SIG-M5 treated with dmso at 0.1 percent for 504 hours (cell line): ENCODE measurements around the gene MEI1.
"Not testable (repeated sequence)": the region's sequence is repeated elsewhere in the genome, so short reads cannot be mapped to it uniquely, and the experiment has no call there.

Experiments
- DNase-seq: peaks from one replicate; lab custom pipeline; 2025; ENCODE audit not compliant: unreplicated experiment; lab: John Stamatoyannopoulos, UW

Gene MEI1

GRCh38 chr22:41820447-41820846, 121.1 kb downstream of the MEI1 start:
- no peak for DNase-seq

GRCh38 chr22:41821471-41822316, 122.4 kb downstream of the MEI1 start:
- no peak for DNase-seq

- DNase-seq = peak; percentile 35
Observed at GRCh38 chr22:41822317-41823057, 123.2 kb downstream of the MEI1 start.

- DNase-seq = no peak
Observed at GRCh38 chr22:41823797-41824196, 124.5 kb downstream of the MEI1 start.

GRCh38 chr22:41825376-41825775, 126.1 kb downstream of the MEI1 start:
- DNase-seq = no peak

GRCh38 chr22:41826021-41826420, 126.7 kb downstream of the MEI1 start:
- DNase-seq = no peak

GRCh38 chr22:41826430-41827383, 127.4 kb downstream of the MEI1 start:
- no peak for DNase-seq

- no peak for DNase-seq
Observed at GRCh38 chr22:41827671-41828070, 128.4 kb downstream of the MEI1 start.

- DNase-seq = no peak
Observed at GRCh38 chr22:41828516-41828915, 129.2 kb downstream of the MEI1 start.

GRCh38 chr22:41830174-41830573, 130.9 kb downstream of the MEI1 start:
- no peak for DNase-seq

- DNase-seq = peak; percentile 60
Observed at GRCh38 chr22:41831383-41831782, 132.1 kb downstream of the MEI1 start.

- DNase-seq = no peak
Observed at GRCh38 chr22:41831828-41832552, 132.7 kb downstream of the MEI1 start.

GRCh38 chr22:41832553-41833368, 133.5 kb downstream of the MEI1 start, which contains the start of gene SREBF2:
TSS of gene SREBF2 (plus strand) at chr22:41833105. CDS start at chr22:41833271, 166 bp downstream.
- peak; percentile 98 for DNase-seq

GRCh38 chr22:41833369-41834004, 134.2 kb downstream of the MEI1 start:
- DNase-seq = peak; percentile 13

GRCh38 chr22:41834005-41834944, 135.0 kb downstream of the MEI1 start:
- peak; percentile 13 for DNase-seq

- not testable (repeated sequence) for DNase-seq
Observed at GRCh38 chr22:41835462-41835861, 136.2 kb downstream of the MEI1 start.

GRCh38 chr22:41836551-41836950, 137.2 kb downstream of the MEI1 start:
- no peak for DNase-seq
